Endothelial cell of umbilical vein (primary cell): ENCODE data around the gene CAMTA1. TPM values are rescaled to one million over a fixed set of nuclear protein-coding genes. Genes with fewer than 3 reads are reported as not detected.

ENCODE experiments used
- BruUV-seq: library from RNA; stranded (reverse); fragments of 400-500 nt; replicated peaks from 2 replicates; lab custom pipeline; 2021; lab: Mats Ljungman, UMichigan
- CTCF ChIA-PET: fragments of 300-600, 350-600 bp; sonication (Branson Sonifier 250); formaldehyde crosslinking; loops from one replicate; lab custom pipeline; 2021; ENCODE audit warnings: antibody characterized with exemption, inconsistent platforms; lab: Charles Lee
- POLR2A ChIA-PET: fragments of 300-600, 350-600 bp; sonication (Branson Sonifier 250); formaldehyde crosslinking; loops from one replicate; lab custom pipeline; 2021; ENCODE audit warnings: antibody characterized with exemption, inconsistent platforms; lab: Charles Lee
- DNase-seq: peaks from one replicate; pipeline ENCODE4 v3.0.0-alpha.2; 2011; ENCODE audit warnings: low read depth, low spot score
- FAIRE-seq: peaks from 2 replicates; lab custom pipeline; 2011; peaks lifted over from hg19 to GRCh38; lab: Jason Lieb, UNC
- H2AFZ ChIP-seq: 2 replicates; pipeline ENCODE4 v1.6.0; 2012; ENCODE audit warnings: low read depth, low read length, control low read depth, inconsistent platforms
- H3K27ac ChIP-seq: 2 replicates; pipeline ENCODE4 v1.5.1; 2011; ENCODE audit warnings: low read depth, mild to moderate bottlenecking, control low read depth, low read length, moderate library complexity; ENCODE audit not compliant: insufficient read depth
- H3K27me3 ChIP-seq, 2 experiments: 2 replicates each; pipeline versions ENCODE4 v1.6.0 to v1.6.1; 2011; ENCODE audit warnings: low read length in 2 of 2, mixed read lengths in 1 of 2; ENCODE audit not compliant: control insufficient read depth in 2 of 2, insufficient read depth in 2 of 2
- H3K36me3 ChIP-seq, 2 experiments: 2 replicates in 1 of 2; 3 replicates in 1 of 2; pipeline ENCODE4 v1.5.1; 2011; ENCODE audit warnings: low read length in 2 of 2, mild to moderate bottlenecking in 1 of 2, moderate library complexity in 1 of 2; ENCODE audit not compliant: control insufficient read depth in 2 of 2, insufficient read depth in 2 of 2; ENCODE audit errors: extremely low read depth in 1 of 2
- H3K4me1 ChIP-seq: 3 replicates; pipeline ENCODE4 v1.5.1; 2011; ENCODE audit warnings: mild to moderate bottlenecking, low read length; ENCODE audit not compliant: control insufficient read depth, insufficient read depth; ENCODE audit errors: extremely low read depth
- H3K4me2 ChIP-seq: 2 replicates; pipeline ENCODE4 v1.6.1; 2011; ENCODE audit warnings: low read length, control low read depth, mixed read lengths; ENCODE audit not compliant: insufficient read depth
- H3K4me3 ChIP-seq, 3 experiments: fragments of 200-600 bp in 1 of 3; sonication (generic), shearing (Covaris generic) in 1 of 3; replicated peaks in 1 of 3; 2 replicates each; pipeline ENCODE4 v1.5.1; 2011 to 2016; ENCODE audit warnings: control low read depth in 3 of 3, low read length in 3 of 3, mild to moderate bottlenecking in 2 of 3, inconsistent platforms in 1 of 3, low read depth in 1 of 3, moderate library complexity in 1 of 3; ENCODE audit not compliant: insufficient read depth in 1 of 3
- H3K79me2 ChIP-seq: 2 replicates; pipeline ENCODE4 v1.6.0; 2012; ENCODE audit warnings: low read length, inconsistent platforms; ENCODE audit not compliant: control insufficient read depth, insufficient read depth
- H3K9ac ChIP-seq: replicated peaks from 2 replicates; pipeline ENCODE3; 2011; ENCODE audit warnings: low read length, control low read depth; ENCODE audit not compliant: insufficient read depth; ENCODE audit errors: extremely low read depth
- H3K9me1 ChIP-seq: replicated peaks from 3 replicates; pipeline ENCODE4 v1.6.0; 2011; ENCODE audit warnings: mild to moderate bottlenecking, low read length; ENCODE audit not compliant: control insufficient read depth, insufficient read depth; ENCODE audit errors: extremely low read depth
- H3K9me3 ChIP-seq: replicated peaks from 2 replicates; pipeline ENCODE4 v1.5.1; 2012; ENCODE audit warnings: low read length, inconsistent platforms; ENCODE audit not compliant: control insufficient read depth, insufficient read depth
- H4K20me1 ChIP-seq: replicated peaks from 2 replicates; pipeline ENCODE3; 2011; ENCODE audit warnings: mild to moderate bottlenecking, low read length; ENCODE audit not compliant: control insufficient read depth, insufficient read depth; ENCODE audit errors: extremely low read depth
- CTCF ChIP-seq, 2 donors: IDR thresholded peaks; 1 replicate in 1 of 2; 2 replicates in 1 of 2; pipeline ENCODE4 v1.5.1; 2011; ENCODE audit warnings: low read length in 2 of 2, mild to moderate bottlenecking in 2 of 2, moderate library complexity in 2 of 2, control low read depth in 1 of 2, inconsistent platforms in 1 of 2, low read depth in 1 of 2; ENCODE audit not compliant: insufficient read depth in 1 of 2; ENCODE audit errors: extremely low read depth in 1 of 2
- EZH2 ChIP-seq: IDR thresholded peaks from 2 replicates; pipeline ENCODE4 v1.6.1; 2012; ENCODE audit warnings: borderline replicate concordance, low read depth, mild to moderate bottlenecking, moderate library complexity, low read length, inconsistent platforms; ENCODE audit not compliant: severe bottlenecking
- FOS ChIP-seq: IDR thresholded peaks from 2 replicates; pipeline ENCODE4 v1.6.1; 2011; ENCODE audit warnings: mild to moderate bottlenecking, low read length, moderate library complexity, borderline replicate concordance; ENCODE audit not compliant: insufficient read depth
- GATA2 ChIP-seq: IDR thresholded peaks from 2 replicates; pipeline ENCODE4 v1.7.0; 2011; ENCODE audit warnings: low read depth, mild to moderate bottlenecking, moderate library complexity, mixed read lengths, low read length; ENCODE audit not compliant: insufficient read length, insufficient read depth
- JUN ChIP-seq: IDR thresholded peaks from 2 replicates; pipeline ENCODE4 v1.6.1; 2011; ENCODE audit warnings: borderline replicate concordance, low read depth; ENCODE audit not compliant: insufficient read length, insufficient read depth
- MAX ChIP-seq: IDR thresholded peaks from 2 replicates; pipeline ENCODE4 v1.6.1; 2011; ENCODE audit not compliant: insufficient read depth, insufficient read length
- MYC ChIP-seq: IDR thresholded peaks from one replicate; pipeline ENCODE4 v1.6.1; 2011; ENCODE audit warnings: mild to moderate bottlenecking, low read depth, low read length
- POLR2A ChIP-seq: IDR thresholded peaks from 2 replicates; pipeline ENCODE4 v1.6.1; 2012; ENCODE audit warnings: low read depth, mild to moderate bottlenecking, control low read depth, low read length
- POLR2AphosphoS5 ChIP-seq: IDR thresholded peaks from 2 replicates; pipeline ENCODE4 v1.6.1; 2012; ENCODE audit warnings: low read depth, mild to moderate bottlenecking, control low read depth, low read length, moderate library complexity; ENCODE audit not compliant: insufficient read depth
- dilution Hi-C: fragments of 300-500 bp; cut with MboI; formaldehyde crosslinking; loops from one replicate; pipeline ENCODE4 v1.15.0; 2019; ENCODE audit warnings: low sequenced_read_pairs; ENCODE audit not compliant: extremely low pct_ligation_motif_present
- intact Hi-C: fragments of 100-400 bp; cut with micrococcal nuclease; formaldehyde crosslinking; loops from one replicate; pipeline ENCODE4 v1.10.0; 2022
- polyA plus RNA-seq, 4 experiments: library from polyadenylated mRNA; depleted of rRNA in 3 of 4; stranded (reverse) in 3 of 4; unstranded in 1 of 4; fragments of >200 nt; gene quantifications; 2 replicates each; pipeline versions ENCODE4 v1.2.1 to v1.2.3, GENCODE V29; 2011 to 2012; ENCODE audit warnings: missing spikeins in 1 of 4
- total RNA-seq: library from RNA; stranded (reverse); gene quantifications from 2 replicates; pipeline ENCODE4 v1.2.3, GENCODE V29; 2021

CAMTA1 gene
- total and polyA plus RNA-seq, 2 donors (not counting 3 experiments of a cell fraction or from before 2014, with no cell fraction given): 50.8 to 92.7 TPM

GRCh38 chr1:7253988-7254587, 468.8 kb downstream of the CAMTA1 start:
- Histone ChIP-seq H3K9me1 (no peaks in the 10 kb centered on the region), H3K27ac (no peak overlapping the region), H3K9ac (no peak overlapping the region), H3K4me2 (no peak overlapping the region), H4K20me1 (no peaks in the 10 kb centered on the region), H3K4me3 (no peak overlapping the region), H3K36me3 (no peaks in the 10 kb centered on the region), H3K79me2 (no peaks in the 10 kb centered on the region), H3K4me1 (no peaks in the 10 kb centered on the region), H2AFZ (no peak overlapping the region), H3K27me3 (no peaks in the 10 kb centered on the region), H3K9me3 (no peaks in the 10 kb centered on the region)
- TF ChIP-seq POLR2A (no peak), MAX (no peak), FOS (no peak), JUN (no peak), GATA2 (no peak), MYC (no peak), POLR2AphosphoS5 (no peak), EZH2 (no peak), CTCF (IDR thresholded peaks at IDR 0.05; ENCODE audit: extremely low read depth in 1 of 2, insufficient read depth in 1 of 2, low read depth in 1 of 2, low read length in 2 of 2) (no peak)
- FAIRE-seq (no peak), DNase-seq (no peak)
- dilution Hi-C loops: no loop called here
- POLR2A ChIA-PET: no interaction called here
- BruUV-seq: no TSS peak
- CTCF ChIA-PET: no interaction called here
- intact Hi-C loops: no loop called here
